Calu3 (cell line): ENCODE data around the gene CDH11. TPM values are rescaled to one million over a fixed set of nuclear protein-coding genes. Genes with fewer than 3 reads are reported as not detected.

ENCODE experiments used
- BruUV-seq: library from RNA; stranded (reverse); fragments of 400-500 nt; replicated peaks from 2 replicates; lab custom pipeline; 2021; lab: Mats Ljungman, UMichigan
- CTCF ChIA-PET: fragments of 300-600 bp; sonication (Branson Sonifier 250); formaldehyde crosslinking; loops from one replicate; lab custom pipeline; 2022; ENCODE audit warnings: antibody characterized with exemption; lab: Charles Lee
- DNase-seq: peaks from one replicate; pipeline ENCODE4 v3.0.0; 2022
- H3K27ac Mint-ChIP-seq: one replicate; pipeline ENCODE4 v1.8.0; 2022; ENCODE audit warnings: mixed read lengths; ENCODE audit not compliant: unreplicated experiment
- H3K27me3 Mint-ChIP-seq: one replicate; pipeline ENCODE4 v1.8.0; 2022; ENCODE audit warnings: mixed read lengths; ENCODE audit not compliant: unreplicated experiment
- H3K36me3 Mint-ChIP-seq: one replicate; pipeline ENCODE4 v1.8.0; 2022; ENCODE audit warnings: mild to moderate bottlenecking, moderate library complexity, mixed read lengths; ENCODE audit not compliant: insufficient read depth, unreplicated experiment
- H3K4me1 Mint-ChIP-seq: one replicate; pipeline ENCODE4 v1.8.0; 2022; ENCODE audit warnings: mild to moderate bottlenecking, low read depth, mixed read lengths; ENCODE audit not compliant: unreplicated experiment
- H3K4me3 Mint-ChIP-seq: one replicate; pipeline ENCODE4 v1.8.0; 2022; ENCODE audit warnings: mild to moderate bottlenecking, low read depth, moderate library complexity, mixed read lengths; ENCODE audit not compliant: unreplicated experiment
- H3K9me3 Mint-ChIP-seq: one replicate; pipeline ENCODE4 v1.8.0; 2022; ENCODE audit warnings: low read depth, mixed read lengths; ENCODE audit not compliant: unreplicated experiment
- CTCF ChIP-seq: fragments of 200-600 bp; IDR thresholded peaks from one replicate; pipeline ENCODE4 v1.8.0; 2022; ENCODE audit warnings: antibody characterized with exemption; ENCODE audit not compliant: unreplicated experiment
- intact Hi-C: fragments of 100-400 bp; cut with micrococcal nuclease; formaldehyde crosslinking; loops from one replicate; pipeline ENCODE4 v1.10.0; 2022; ENCODE audit not compliant: unreplicated experiment
- total RNA-seq: library from RNA; stranded (reverse); gene quantifications from 2 replicates; pipeline ENCODE4 v1.2.3, GENCODE V29; 2022

The CDH11 gene
- total RNA-seq, 1 experiment from 2014 or later = not detected

DNA sequence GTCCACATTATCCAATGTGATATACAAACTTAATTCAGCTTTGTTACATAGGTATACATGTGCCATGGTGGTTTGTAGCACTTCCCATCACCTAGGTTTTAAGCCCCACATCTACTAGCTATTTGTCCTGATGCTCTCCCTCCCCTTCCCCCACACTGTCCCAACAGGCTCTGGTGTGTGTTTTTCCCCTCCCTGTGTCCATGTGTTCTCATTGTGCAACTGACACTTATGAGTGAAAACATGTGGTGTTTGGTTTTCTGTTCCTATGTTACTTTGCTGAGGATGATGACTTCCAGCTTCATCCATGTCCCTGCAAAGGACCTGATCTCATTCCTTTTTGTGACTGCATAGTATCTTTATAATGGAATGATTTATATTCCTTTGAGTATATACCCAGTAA is 196.7 kb downstream of the CDH11 start:
- Mint-ChIP-seq H3K4me3 (no peak overlapping the region), H3K36me3 (no peaks in the 10 kb centered on the region), H3K27ac (no peak overlapping the region), H3K9me3 (peaks cover 9% of the 10 kb centered on the region), H3K27me3 (no peaks in the 10 kb centered on the region), H3K4me1 (no peaks in the 10 kb centered on the region)
- TF ChIP-seq CTCF = no peak
- CTCF ChIA-PET = no interaction called here
- intact Hi-C loops = no loop called here
- DNase-seq = no peak
- BruUV-seq = no TSS peak

- Mint-ChIP-seq H3K9me3 (peaks cover 6% of the 10 kb centered on the region), H3K27me3 (no peaks in the 10 kb centered on the region), H3K4me1 (no peaks in the 10 kb centered on the region), H3K27ac (no peak overlapping the region), H3K4me3 (no peak overlapping the region), H3K36me3 (no peaks in the 10 kb centered on the region)
- TF ChIP-seq CTCF = no peak
- CTCF ChIA-PET = no interaction called here
- intact Hi-C loops = no loop called here
- DNase-seq = no peak
- BruUV-seq = no TSS peak
These were observed 197.8 kb downstream of the CDH11 start for GRCh38 chr16:64924086-64924485.

DNA sequence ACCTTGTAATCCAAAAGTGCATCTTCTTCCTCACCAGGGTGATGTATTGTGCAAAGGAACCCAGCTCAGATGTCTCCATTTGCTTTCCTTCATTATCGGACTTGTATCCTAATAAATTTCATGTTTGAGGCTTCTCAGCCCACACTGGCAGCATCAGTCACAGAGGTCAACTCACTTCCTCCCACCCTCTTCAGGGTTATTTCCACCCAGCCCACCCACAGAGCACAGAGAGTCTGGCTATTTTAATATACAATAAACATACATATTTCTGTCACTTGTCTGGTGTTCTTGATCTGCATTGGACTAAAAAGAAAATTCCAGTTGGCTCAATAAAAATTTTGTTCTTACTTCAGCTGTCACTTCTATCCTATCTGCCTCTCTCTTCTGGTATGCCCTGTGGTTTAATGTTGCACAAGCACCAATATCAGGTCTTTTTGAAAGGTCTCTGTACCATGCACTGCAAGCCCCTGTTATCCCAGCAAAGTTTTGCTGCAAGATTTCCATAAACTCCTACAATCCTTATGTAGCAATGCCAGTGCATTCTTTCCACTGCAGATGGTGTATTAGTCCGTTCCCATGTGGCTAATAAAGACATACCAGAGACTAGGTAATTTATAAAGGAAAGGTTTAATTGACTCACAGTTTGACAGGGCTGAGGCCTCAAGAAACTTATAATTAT is 201.8 kb downstream of the CDH11 start:
- intact Hi-C loops = no loop called here
- no peak overlapping the region for H3K27ac Mint-ChIP-seq
- H3K4me1 Mint-ChIP-seq = no peaks in the 10 kb centered on the region
- H3K4me3 Mint-ChIP-seq = no peak overlapping the region
- no peak for DNase-seq
- H3K36me3 Mint-ChIP-seq = no peaks in the 10 kb centered on the region
- no peaks in the 10 kb centered on the region for H3K27me3 Mint-ChIP-seq
- CTCF ChIA-PET = no interaction called here
- no peak for TF ChIP-seq CTCF
- no TSS peak for BruUV-seq
- peaks cover 12% of the 10 kb centered on the region for H3K9me3 Mint-ChIP-seq

GRCh38 chr16:64919141-64919540 is 202.7 kb downstream of the CDH11 start:
- Mint-ChIP-seq H3K4me3 (no peak overlapping the region), H3K27ac (no peak overlapping the region), H3K36me3 (no peaks in the 10 kb centered on the region), H3K4me1 (no peaks in the 10 kb centered on the region), H3K9me3 (peaks cover 15% of the 10 kb centered on the region), H3K27me3 (no peaks in the 10 kb centered on the region)
- no peak for TF ChIP-seq CTCF
- CTCF ChIA-PET = no interaction called here
- intact Hi-C loops = no loop called here
- BruUV-seq = no TSS peak
- DNase-seq = no peak
